ENCODE data around the gene CCDC172.
"Not testable (repeated sequence)": the region's sequence is repeated elsewhere in the genome, so short reads cannot be mapped to it uniquely, and the experiment has no call there.

The CCDC172 gene

DNA sequence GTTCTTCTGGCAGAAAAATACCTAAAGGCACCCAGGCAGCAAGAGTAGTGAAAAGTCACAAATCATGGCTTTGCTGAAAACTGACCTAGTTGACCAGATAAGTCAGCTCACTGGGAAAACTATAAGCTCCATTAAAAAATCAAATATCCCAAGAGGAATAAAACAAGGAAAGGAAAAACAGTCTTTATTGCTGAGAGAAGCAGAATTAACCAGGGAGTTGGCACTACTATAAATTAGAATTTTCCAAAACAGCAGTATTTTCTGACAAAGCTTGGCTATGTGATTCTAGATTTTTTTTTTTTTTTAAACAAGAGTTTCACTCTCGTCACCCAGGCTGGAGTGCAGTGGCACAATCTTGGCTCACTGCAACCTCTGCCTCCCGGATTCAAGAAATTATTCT is 12.6 kb downstream of the CCDC172 start:
- DNase-seq (ENCODE audit: low read depth) = no peak

DNA sequence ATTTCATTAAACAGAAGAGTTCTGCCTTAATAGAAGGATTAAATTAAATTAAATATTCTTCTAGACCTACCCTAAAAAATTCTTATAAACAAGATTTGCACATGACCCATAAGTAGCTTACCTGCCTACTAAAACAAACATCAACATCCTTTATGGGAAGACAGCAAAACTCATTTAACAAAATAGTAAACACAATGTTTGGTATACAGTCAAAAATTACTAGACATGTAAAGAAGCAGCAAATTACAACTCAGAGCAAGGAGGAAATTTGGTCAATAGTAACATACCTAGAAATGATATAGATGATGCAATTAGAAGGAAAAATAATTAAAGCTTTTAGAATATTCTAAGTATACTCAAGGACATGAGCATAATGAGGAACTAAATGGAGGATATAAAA is 27.9 kb downstream of the CCDC172 start:
- DNase-seq (ENCODE audit: low read depth) = no peak

DNA sequence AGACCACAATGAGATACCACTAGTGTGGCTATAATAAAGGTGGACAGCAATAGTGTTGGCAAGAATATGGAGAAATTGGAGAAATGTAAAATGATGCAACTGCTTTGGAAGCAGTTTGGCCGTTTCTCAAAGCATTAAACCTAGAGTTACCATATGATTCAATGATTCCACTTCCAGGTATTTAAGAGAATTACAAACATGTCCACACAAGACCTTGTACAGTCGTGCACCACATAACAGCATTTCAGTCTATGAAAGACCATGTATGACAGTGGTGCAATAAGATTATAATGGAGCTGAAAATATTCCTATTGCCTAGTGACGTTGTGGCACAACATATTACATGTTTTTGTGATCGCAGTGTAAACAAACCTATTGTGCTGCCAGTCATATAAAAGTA is 29.6 kb downstream of the CCDC172 start:
- no peak for DNase-seq (ENCODE audit: low read depth)

DNA sequence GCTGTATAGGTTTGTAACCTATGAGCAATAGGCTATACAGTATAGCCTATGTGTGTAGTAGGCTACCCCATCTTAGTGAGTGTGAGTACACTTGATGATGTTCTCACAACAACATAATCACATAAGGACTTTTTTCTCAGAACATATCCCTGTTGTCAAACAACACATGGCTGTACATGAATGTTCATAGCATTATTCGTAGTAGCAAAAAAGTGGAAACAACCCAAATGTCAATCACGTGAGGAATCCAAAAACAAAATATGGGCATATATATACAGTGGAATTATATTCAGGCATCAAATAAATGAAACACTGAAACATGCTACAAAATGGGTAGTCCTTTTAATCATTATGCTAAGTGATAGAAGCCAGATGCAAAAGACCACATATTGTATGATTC is 31.1 kb downstream of the CCDC172 start:
- DNase-seq (ENCODE audit: low read depth) = no peak

GRCh38 chr10:116356833-116357232 is 32.6 kb downstream of the CCDC172 start:
- DNase-seq (ENCODE audit: low read depth) = no peak

- no peak for DNase-seq (ENCODE audit: low read depth)
These were observed 40.6 kb downstream of the CCDC172 start for GRCh38 chr10:116364868-116365267.

- no peak for DNase-seq (ENCODE audit: low read depth)
These were observed 47.5 kb downstream of the CCDC172 start for GRCh38 chr10:116371737-116372136.

DNA sequence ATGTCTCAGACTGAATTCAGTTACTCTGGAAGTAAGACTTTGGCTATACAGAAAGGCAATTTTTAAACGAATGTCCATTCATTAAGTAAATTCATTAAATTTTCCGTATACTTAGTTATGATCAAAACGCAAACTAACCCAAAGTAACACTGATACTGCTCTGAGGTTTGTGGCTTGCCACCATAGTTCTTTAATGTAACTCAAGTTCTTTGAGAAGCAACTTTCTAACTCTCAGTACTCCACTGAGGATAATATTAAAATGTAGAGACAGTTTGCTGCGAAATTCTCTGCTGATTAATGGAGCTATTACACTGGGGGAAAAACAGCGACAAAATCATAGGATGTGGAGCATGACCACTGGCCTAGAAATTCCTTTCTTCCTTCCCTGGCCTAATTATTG is 58.0 kb downstream of the CCDC172 start:
- no peak for DNase-seq (ENCODE audit: low read depth)

DNA sequence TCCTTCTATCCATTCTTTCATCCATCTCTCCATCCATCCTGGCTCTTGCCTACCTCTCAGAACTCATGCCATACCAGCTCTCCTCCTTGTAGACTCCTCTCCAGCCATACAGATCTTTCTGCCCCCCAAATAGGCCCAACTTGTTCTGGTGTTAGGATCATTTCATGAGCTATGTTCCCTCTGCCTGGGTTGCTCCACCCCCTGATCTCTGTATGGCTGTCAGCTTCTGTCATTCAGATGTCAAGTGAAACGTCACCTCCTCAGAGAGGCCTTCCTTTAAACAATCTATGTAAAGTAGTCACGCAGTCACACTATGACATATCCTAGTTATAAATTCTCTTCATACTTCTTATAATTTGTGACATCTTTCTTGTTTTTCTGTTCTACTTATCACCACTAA is 61.1 kb downstream of the CCDC172 start:
- DNase-seq (ENCODE audit: low read depth) = no peak

DNA sequence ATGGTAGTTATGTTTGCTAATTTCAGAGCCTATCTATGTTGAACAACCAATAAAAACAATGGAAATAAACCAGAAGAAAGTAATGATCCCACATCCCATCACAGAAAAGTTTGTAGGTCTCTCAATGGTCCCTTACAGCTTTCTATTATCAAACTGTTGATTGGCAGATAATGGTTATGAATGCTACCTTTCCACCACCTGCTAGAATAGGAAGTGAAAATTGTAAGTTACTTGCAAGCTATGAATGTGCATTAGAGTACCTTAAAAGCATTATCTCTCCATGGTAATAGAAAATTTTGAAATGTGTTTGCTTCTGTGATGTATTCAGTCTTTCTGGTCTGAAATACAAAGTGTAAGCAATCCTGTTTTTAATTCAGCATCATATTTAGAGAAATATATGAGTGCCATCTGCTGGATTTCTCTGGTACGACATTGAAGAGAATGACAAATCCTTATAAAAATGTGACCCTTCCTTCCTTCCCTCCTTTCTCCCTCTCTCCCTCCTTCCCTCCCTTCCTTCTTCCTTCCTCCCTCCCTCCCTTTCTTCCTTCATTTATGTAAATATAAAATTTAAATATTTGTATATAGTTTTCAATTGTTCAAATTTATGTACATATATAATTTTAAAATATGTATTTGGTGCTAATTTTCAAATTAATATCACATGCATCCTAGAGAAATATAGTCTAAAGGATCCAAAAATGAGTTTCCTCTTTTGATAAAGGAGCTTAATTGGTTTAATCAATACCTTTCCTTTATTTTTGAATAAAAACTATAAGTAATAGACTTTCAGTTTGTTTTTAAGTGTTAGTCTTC is 62.0 kb downstream of the CCDC172 start:
- DNase-seq (ENCODE audit: low read depth) = no peak

DNA sequence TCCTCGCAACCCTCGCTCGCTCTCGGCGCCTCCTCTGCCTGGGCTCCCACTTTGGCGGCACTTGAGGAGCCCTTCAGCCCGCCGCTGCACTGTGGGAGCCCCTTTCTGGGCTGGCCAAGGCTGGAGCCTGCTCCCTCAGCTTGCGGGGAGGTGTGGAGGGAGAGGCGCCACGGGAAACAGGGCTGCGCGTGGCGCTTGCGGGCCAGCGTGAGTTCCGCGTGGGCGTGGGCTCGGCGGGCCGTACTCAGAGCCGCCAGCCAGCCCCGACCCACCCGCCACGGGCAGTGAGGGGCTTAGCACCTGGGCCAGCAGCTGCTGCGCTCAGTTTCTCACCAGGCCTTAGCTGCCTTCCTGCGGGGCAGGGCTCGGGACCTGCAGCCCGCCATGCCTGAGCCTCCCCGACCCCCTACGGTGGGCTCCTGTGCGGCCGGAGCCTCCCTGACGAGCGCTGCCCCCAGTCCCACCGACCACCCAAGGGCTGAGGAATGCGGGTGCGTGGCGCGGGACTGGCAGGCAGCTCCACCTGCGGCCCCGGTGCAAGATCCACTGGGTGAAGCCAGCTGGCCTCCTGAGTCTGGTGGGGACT is 69.1 kb downstream of the CCDC172 start:
- DNase-seq (ENCODE audit: low read depth) = not testable (repeated sequence)

DNA sequence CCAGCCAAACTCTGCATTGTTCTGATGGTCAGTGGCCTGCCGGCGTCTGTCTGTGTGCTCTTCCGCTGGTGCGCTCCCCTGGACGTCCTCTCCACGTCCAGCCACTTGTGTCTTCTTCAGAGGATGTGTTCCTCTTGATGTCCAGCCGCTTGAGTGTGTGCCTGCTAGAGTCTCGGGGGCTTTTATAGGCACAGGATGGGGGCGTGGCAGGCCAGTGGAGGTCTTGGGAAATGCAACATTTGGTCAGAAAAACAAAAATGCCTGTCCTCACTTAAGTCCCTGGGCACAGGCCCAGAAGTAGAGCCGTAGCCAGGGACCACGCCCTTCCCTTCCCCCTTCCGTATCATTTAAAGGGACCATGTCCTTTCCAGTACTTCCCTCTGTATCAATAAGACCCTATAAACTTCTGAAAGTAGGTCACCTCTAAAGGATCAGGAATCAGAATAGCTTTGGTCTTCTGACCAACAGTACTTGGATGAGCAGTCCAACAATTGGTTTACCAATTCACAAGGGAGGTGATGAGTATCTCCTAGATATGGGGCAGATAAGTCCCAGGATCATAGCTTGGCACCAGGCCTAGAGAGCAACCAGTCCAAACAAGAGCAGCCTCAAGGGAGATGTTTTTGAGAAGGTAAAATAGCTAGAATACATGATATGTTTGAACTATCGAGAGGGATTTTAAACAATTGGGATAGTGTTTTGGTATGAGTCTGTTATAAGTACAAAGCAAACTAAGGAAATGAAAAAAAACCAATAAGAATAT is 71.2 kb downstream of the CCDC172 start:
- DNase-seq (ENCODE audit: low read depth) = no peak

- DNase-seq (ENCODE audit: low read depth) = no peak
These were observed 74.0 kb downstream of the CCDC172 start for GRCh38 chr10:116398224-116398623.

GRCh38 chr10:116402858-116403257 is 78.6 kb downstream of the CCDC172 start:
- DNase-seq (ENCODE audit: low read depth) = no peak

GRCh38 chr10:116403740-116404250 is 79.5 kb downstream of the CCDC172 start:
- no peak for DNase-seq (ENCODE audit: low read depth)

DNA sequence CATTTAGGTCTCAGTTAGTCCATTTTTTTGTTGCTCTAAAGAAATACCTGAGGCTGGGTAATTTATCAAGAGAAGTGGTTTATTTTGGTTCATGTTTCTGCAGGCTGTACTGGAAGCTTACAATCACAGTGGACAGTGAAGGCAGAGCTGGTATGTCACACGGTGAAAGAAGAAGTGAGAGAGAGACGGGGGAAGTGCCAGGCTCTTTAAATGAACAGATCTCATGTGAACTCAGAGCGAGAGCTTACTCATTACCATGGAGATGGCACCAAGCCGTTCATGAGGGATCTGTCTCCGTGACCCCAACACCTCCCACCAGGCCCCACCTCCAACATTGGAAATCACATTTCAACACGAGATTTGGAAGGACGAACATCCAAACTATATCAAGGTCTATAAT is 84.5 kb downstream of the CCDC172 start:
- no peak for DNase-seq (ENCODE audit: low read depth)

GRCh38 chr10:116410351-116410750 is 86.1 kb downstream of the CCDC172 start:
- DNase-seq (ENCODE audit: low read depth) = no peak

DNA sequence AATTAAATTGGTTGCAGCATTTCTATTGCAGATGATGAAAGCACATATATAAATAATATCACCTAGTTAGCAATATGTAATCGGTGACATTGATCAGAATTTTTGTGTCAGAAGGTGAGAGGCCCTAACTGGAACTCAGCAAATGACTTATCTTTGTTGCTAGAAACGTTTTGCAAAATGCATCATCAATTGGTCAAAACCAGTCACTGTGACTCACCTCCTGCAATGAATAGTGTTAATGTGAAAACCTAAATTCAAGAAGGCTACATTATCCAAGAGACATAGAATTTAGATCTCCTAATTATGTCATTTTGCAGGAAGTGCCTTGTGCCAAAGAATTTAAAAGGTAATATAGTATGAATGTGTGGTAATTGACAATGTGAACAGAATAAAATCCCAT is 93.6 kb downstream of the CCDC172 start:
- no peak for DNase-seq (ENCODE audit: low read depth)

DNA sequence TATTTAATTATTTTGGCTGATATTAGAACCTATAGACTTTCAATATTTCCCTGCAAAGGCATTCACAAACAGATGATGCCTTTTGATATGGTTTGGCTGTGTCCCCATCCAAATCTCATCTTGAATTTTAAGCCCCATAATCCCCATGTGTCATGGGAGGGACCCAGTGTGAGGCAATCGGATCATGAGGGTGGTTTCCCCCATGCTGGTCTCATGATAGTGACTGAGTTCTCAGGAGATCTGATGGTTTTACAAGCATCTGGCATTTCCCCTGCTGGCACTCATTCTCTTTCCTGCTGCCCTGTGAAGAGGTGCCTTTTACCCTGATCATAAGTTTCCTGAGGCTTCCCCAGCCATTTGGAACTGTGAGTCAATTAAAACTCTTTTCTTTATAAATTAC is 94.1 kb downstream of the CCDC172 start:
- no peak for DNase-seq (ENCODE audit: low read depth)

GRCh38 chr10:116421815-116422214 is 97.6 kb downstream of the CCDC172 start:
- DNase-seq (ENCODE audit: low read depth) = no peak

GRCh38 chr10:116427671-116428070 is 103.4 kb downstream of the CCDC172 start, which contains the start of gene PNLIPRP3:
TSS of gene PNLIPRP3 (plus strand) at chr10:116427847. CDS start at chr10:116428013, 166 bp downstream.
- no peak for DNase-seq (ENCODE audit: low read depth)

- DNase-seq (ENCODE audit: low read depth) = no peak
These were observed 105.2 kb downstream of the CCDC172 start for GRCh38 chr10:116429288-116429977.

Measured in stimulated activated CD8-positive, alpha-beta memory T cell treated with anti-CD3 and anti-CD28 coated beads, Interleukin-7, amount 100 ng/mL, for 24 hours (primary cell).